Measurements from ENCODE around the gene SLC6A17.

DNA sequence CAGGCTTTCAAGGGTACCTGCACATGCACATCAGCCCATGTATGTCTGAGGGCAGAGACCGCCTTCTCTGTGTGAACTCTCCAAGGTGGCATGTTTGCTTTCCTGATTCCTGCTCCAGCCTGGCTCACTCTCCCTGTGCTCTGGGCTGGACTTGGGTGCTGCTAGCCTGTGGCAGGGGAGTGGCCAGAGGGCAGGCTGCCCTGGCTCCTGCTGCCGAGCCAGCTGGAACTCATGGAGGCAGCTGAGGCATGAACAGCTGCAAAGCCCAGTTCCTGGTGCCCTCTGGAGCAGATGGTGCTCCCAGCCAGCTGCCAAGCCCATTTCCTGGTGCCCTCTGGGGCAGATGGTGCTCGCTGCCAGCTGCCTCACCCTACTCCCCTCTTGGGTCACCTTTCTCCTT lies 30.5 kb upstream of the SLC6A17 start:
- TF ChIP-seq CTCF (conservative IDR thresholded peaks at IDR 0.05; ENCODE audit: low read length) (no peak), EZH2phosphoT487 (IDR thresholded peaks at IDR 0.05; ENCODE audit: borderline replicate concordance) (no peak)
